Right cardiac atrium (tissue), 5 donors: ENCODE data around the gene ZNF281. TPM values are rescaled to one million over a fixed set of nuclear protein-coding genes. Genes with fewer than 3 reads are reported as not detected.

Source experiments
- ATAC-seq, 2 donors: fragments of 200-7000 bp; cut with Tn5 transposase; one replicate each; pipeline versions ENCODE4 v1.8.0 to v1.9.1; 2020; ENCODE audit warnings: moderate library complexity in 2 of 2, mild to moderate bottlenecking in 1 of 2
- DNase-seq, 3 donors: peaks; one replicate each; pipeline ENCODE4 v3.0.0-alpha.2; 2020
- H3K27ac ChIP-seq: one replicate; pipeline ENCODE4 v1.5.1; 2013; ENCODE audit warnings: mild to moderate bottlenecking, low read length, control low read depth, moderate library complexity
- H3K27me3 ChIP-seq: one replicate; pipeline ENCODE4 v1.6.1; 2013; ENCODE audit not compliant: control insufficient read depth, insufficient read depth
- H3K4me1 ChIP-seq: one replicate; pipeline ENCODE4 v1.6.1; 2013; ENCODE audit warnings: low read length; ENCODE audit not compliant: control insufficient read depth, insufficient read depth
- H3K4me3 ChIP-seq: one replicate; pipeline ENCODE4 v1.5.1; 2013; ENCODE audit warnings: low read length, control low read depth
- H3K9me3 ChIP-seq: one replicate; pipeline ENCODE4 v1.6.1; 2013; ENCODE audit warnings: low read length; ENCODE audit not compliant: control insufficient read depth
- WGBS: extraction: QIAGEN DNeasy Blood & Tissue Kit; methylation state at CpG from one replicate; pipeline ENCODE4 v1.1.7; 2013; 5-methylcytosine and 5-hydroxymethylcytosine counted together
- intact Hi-C, 4 donors: fragments of 100-400 bp; cut with DNase I; formaldehyde crosslinking; loops; one replicate each; pipeline versions ENCODE4 v1.11.0 to v1.14.0; 2022 to 2023
- polyA plus RNA-seq: library from polyadenylated mRNA; stranded (reverse); fragments of 200-250 nt; gene quantifications from one replicate; pipeline ENCODE4 v1.2.3, GENCODE V29; 2013
- total RNA-seq, 4 donors: library from RNA; stranded (reverse); fragmentation: NEBNext Ultra II Directional; extraction: Animal tissue kit (Norgen Biotek cat#: 25700); gene quantifications; one replicate each; pipeline ENCODE4 v1.2.1, GENCODE V29; 2021
- donor health status: healthy with polysubstance abuse.
- donor health status: DM: no; HTN: yes; CAD: no.
- donor health status: DM: no; HTN: no; CAD: no.
- donor health status: DM: no; HTN: yes; CAD: no; lungs with severe emphysema.
- donor health status: DM: yes; HTN: yes; CAD: no.

ZNF281 gene
- total and polyA plus RNA-seq, 5 donors: 4.0 to 9.2 (median 9.0) TPM

- intact Hi-C loops: no loop called here
- no peaks in the 10 kb centered on the region for H3K27me3 ChIP-seq
- 90% methylated on average over 4 of the region's 4 CpGs for WGBS
- ATAC-seq (no peak), DNase-seq (no peak)
- H3K4me1 ChIP-seq: no peaks in the 10 kb centered on the region
- no peak overlapping the region for H3K4me3 ChIP-seq
- no peaks in the 10 kb centered on the region for H3K9me3 ChIP-seq
- no peak overlapping the region for H3K27ac ChIP-seq
Measured at GRCh38 chr1:200386416-200386815, 23.4 kb downstream of the ZNF281 start.

- H3K27me3 ChIP-seq: no peaks in the 10 kb centered on the region
- no peak for ATAC-seq
- intact Hi-C loops: no loop called here
Measured at GRCh38 chr1:200384818-200385390, 24.9 kb downstream of the ZNF281 start.

GRCh38 chr1:200381256-200381984 lies 28.4 kb downstream of the ZNF281 start:
- Histone ChIP-seq H3K27ac (no peak overlapping the region), H3K9me3 (no peaks in the 10 kb centered on the region), H3K4me3 (no peak overlapping the region), H3K27me3 (no peaks in the 10 kb centered on the region), H3K4me1 (no peaks in the 10 kb centered on the region)
- intact Hi-C loops: no loop called here
- no peak for ATAC-seq
- no peak for DNase-seq
- WGBS: 92% methylated on average over 8 of the region's 8 CpGs

More at GRCh38 chr1:200384818-200385390, 24.9 kb downstream of the ZNF281 start:
- H3K4me1 ChIP-seq: no peaks in the 10 kb centered on the region
- no peak for DNase-seq
- no peaks in the 10 kb centered on the region for H3K9me3 ChIP-seq
- no peak overlapping the region for H3K27ac ChIP-seq
- H3K4me3 ChIP-seq: no peak overlapping the region
- 93% methylated on average over 11 of the region's 11 CpGs for WGBS

GRCh38 chr1:200380589-200381021 lies 29.2 kb downstream of the ZNF281 start:
- intact Hi-C loops: no loop called here
- H3K27me3 ChIP-seq: no peaks in the 10 kb centered on the region
- H3K27ac ChIP-seq: no peak overlapping the region
- ATAC-seq (no peak), DNase-seq (no peak)
- WGBS: 99% methylated on average over 1 of the region's 1 CpG
- no peak overlapping the region for H3K4me3 ChIP-seq
- no peaks in the 10 kb centered on the region for H3K4me1 ChIP-seq
- H3K9me3 ChIP-seq: no peaks in the 10 kb centered on the region

- DNase-seq (no peak), ATAC-seq (no peak)
- Histone ChIP-seq H3K27me3 (no peaks in the 10 kb centered on the region), H3K4me3 (no peak overlapping the region), H3K9me3 (no peaks in the 10 kb centered on the region), H3K27ac (no peak overlapping the region), H3K4me1 (no peaks in the 10 kb centered on the region)
- intact Hi-C loops: no loop called here
- 92% methylated on average over 3 of the region's 3 CpGs for WGBS
Measured at GRCh38 chr1:200379940-200380588, 29.8 kb downstream of the ZNF281 start.

GRCh38 chr1:200379432-200379757 lies 30.4 kb downstream of the ZNF281 start:
- 22% methylated on average over 1 of the region's 1 CpG for WGBS
- Histone ChIP-seq H3K9me3 (no peaks in the 10 kb centered on the region), H3K4me1 (peaks cover 2% of the 10 kb centered on the region), H3K27ac (no peak overlapping the region), H3K27me3 (no peaks in the 10 kb centered on the region), H3K4me3 (no peak overlapping the region)
- intact Hi-C loops: no loop called here
- DNase-seq: no peak
- no peak for ATAC-seq

- Histone ChIP-seq H3K27me3 (no peaks in the 10 kb centered on the region), H3K27ac (no peak overlapping the region), H3K4me1 (peaks cover 2% of the 10 kb centered on the region), H3K9me3 (no peaks in the 10 kb centered on the region), H3K4me3 (no peak overlapping the region)
- ATAC-seq (no peak), DNase-seq (no peak)
- WGBS: 81% methylated on average over 1 of the region's 1 CpG
- intact Hi-C loops: no loop called here
Measured at GRCh38 chr1:200378096-200378495, 31.7 kb downstream of the ZNF281 start.

GRCh38 chr1:200376528-200376927 lies 33.3 kb downstream of the ZNF281 start:
- DNase-seq (no peak), ATAC-seq (no peak)
- H3K4me1 ChIP-seq: peaks cover 2% of the 10 kb centered on the region
- H3K4me3 ChIP-seq: no peak overlapping the region
- H3K9me3 ChIP-seq: no peaks in the 10 kb centered on the region
- intact Hi-C loops: no loop called here
- H3K27me3 ChIP-seq: no peaks in the 10 kb centered on the region
- no peak overlapping the region for H3K27ac ChIP-seq

- Histone ChIP-seq H3K4me1 (peaks cover 2% of the 10 kb centered on the region), H3K27ac (no peak overlapping the region), H3K9me3 (no peaks in the 10 kb centered on the region), H3K27me3 (no peaks in the 10 kb centered on the region), H3K4me3 (no peak overlapping the region)
- intact Hi-C loops: no loop called here
- WGBS: 41% methylated on average over 7 of the region's 7 CpGs
- ATAC-seq (no peak), DNase-seq (no peak)
Measured at GRCh38 chr1:200374569-200375295, 35.1 kb downstream of the ZNF281 start.

GRCh38 chr1:200373811-200374231 lies 36.0 kb downstream of the ZNF281 start:
- no peak overlapping the region for H3K27ac ChIP-seq
- WGBS: 32% methylated on average over 5 of the region's 5 CpGs
- DNase-seq: no peak
- intact Hi-C loops: no loop called here
- no peaks in the 10 kb centered on the region for H3K27me3 ChIP-seq
- H3K4me3 ChIP-seq: no peak overlapping the region
- no peaks in the 10 kb centered on the region for H3K9me3 ChIP-seq
- H3K4me1 ChIP-seq: peaks cover 2% of the 10 kb centered on the region
- ATAC-seq: no peak

GRCh38 chr1:200372885-200373181 lies 37.0 kb downstream of the ZNF281 start:
- DNase-seq (no peak), ATAC-seq (no peak)
- H3K4me3 ChIP-seq: no peak overlapping the region
- intact Hi-C loops: no loop called here
- peaks cover 2% of the 10 kb centered on the region for H3K4me1 ChIP-seq
- no peak overlapping the region for H3K27ac ChIP-seq
- H3K9me3 ChIP-seq: no peaks in the 10 kb centered on the region
- WGBS: 75% methylated on average over 2 of the region's 2 CpGs
- no peaks in the 10 kb centered on the region for H3K27me3 ChIP-seq
